ENCODE measurements around the gene CUL4B. TPM values are rescaled to one million over a fixed set of nuclear protein-coding genes. Genes with fewer than 3 reads are reported as not detected.

The CUL4B gene
- total and polyA plus RNA-seq, 2 donors (not counting 3 experiments of a cell fraction or from before 2014, with no cell fraction given) = 22.2 to 90.0 TPM

GRCh38 chrX:120485315-120485637, 75.5 kb downstream of the CUL4B start:
- intact Hi-C loops (cut with micrococcal nuclease) = loop anchor here (1.0 kb wide), 1 partner anchor 16 kb away; the partner anchor contains the start of gene LAMP2
- peak overlapping the region; percentile 48 for H3K4me2 ChIP-seq (ENCODE audit: insufficient read depth, low read length)
- peak overlapping the region; percentile 64 for H3K9ac ChIP-seq (replicated peaks; ENCODE audit: extremely low read depth, insufficient read depth, low read length)
- ChIA-PET POLR2A (no interaction called here), CTCF (interaction anchor here (1.0 to 1.5 kb wide), 6 partner anchors 10 to 178 kb away, joined by 3 to 7 read pairs (median 5); partner anchors contain the start of genes CUL4B and LAMP2)
- no peaks in the 10 kb centered on the region for H3K27me3 ChIP-seq (ENCODE audit: control insufficient read depth in 2 of 2, insufficient read depth in 2 of 2, low read length in 2 of 2)
- FAIRE-seq (no peak), DNase-seq (ENCODE audit: low read depth, low spot score) (no peak)
- no peaks in the 10 kb centered on the region for H4K20me1 ChIP-seq (replicated peaks; ENCODE audit: control insufficient read depth, extremely low read depth, insufficient read depth, low read length)
- peak overlapping the region in 2 of 3 experiments; percentile 36 to 53 for H3K4me3 ChIP-seq (replicated peaks in 1 of 3; ENCODE audit: insufficient read depth in 1 of 3, low read depth in 1 of 3, low read length in 3 of 3)
- dilution Hi-C loops (cut with MboI; ENCODE audit: extremely low pct_ligation_motif_present, low sequenced_read_pairs) = no loop called here
- BruUV-seq (replicated peaks) = TSS peak; percentile 74
- H3K36me3 ChIP-seq (ENCODE audit: control insufficient read depth in 2 of 2, extremely low read depth in 1 of 2, insufficient read depth in 2 of 2, low read length in 2 of 2) = no peaks in the 10 kb centered on the region
- H3K79me2 ChIP-seq (ENCODE audit: control insufficient read depth, insufficient read depth, low read length) = no peaks in the 10 kb centered on the region
- H3K4me1 ChIP-seq (ENCODE audit: control insufficient read depth, extremely low read depth, insufficient read depth, low read length) = peaks cover 14% of the 10 kb centered on the region
- H3K9me3 ChIP-seq (replicated peaks; ENCODE audit: control insufficient read depth, insufficient read depth, low read length) = no peaks in the 10 kb centered on the region
- H3K27ac ChIP-seq (ENCODE audit: insufficient read depth, low read depth, low read length) = peak overlapping the region; percentile 66
- no peaks in the 10 kb centered on the region for H3K9me1 ChIP-seq (replicated peaks; ENCODE audit: control insufficient read depth, extremely low read depth, insufficient read depth, low read length)
- peak overlapping the region; percentile 47 for H2AFZ ChIP-seq (ENCODE audit: low read depth, low read length)
- TF ChIP-seq EZH2 (IDR thresholded peaks at IDR 0.05; ENCODE audit: borderline replicate concordance, low read depth, low read length, severe bottlenecking) (no peak), MYC (IDR thresholded peaks at IDR 0.05; ENCODE audit: low read depth, low read length) (no peak), GATA2 (IDR thresholded peaks at IDR 0.05; ENCODE audit: insufficient read depth, insufficient read length, low read depth, low read length) (no peak), JUN (IDR thresholded peaks at IDR 0.05; ENCODE audit: borderline replicate concordance, insufficient read depth, insufficient read length, low read depth) (no peak), POLR2A (IDR thresholded peaks at IDR 0.05; ENCODE audit: low read depth, low read length) (no peak), FOS (IDR thresholded peaks at IDR 0.05; ENCODE audit: borderline replicate concordance, insufficient read depth, low read length) (no peak), CTCF (IDR thresholded peaks at IDR 0.05; ENCODE audit: extremely low read depth in 1 of 2, insufficient read depth in 1 of 2, low read depth in 1 of 2, low read length in 2 of 2) (no peak), MAX (IDR thresholded peaks at IDR 0.05; ENCODE audit: insufficient read depth, insufficient read length) (no peak), POLR2AphosphoS5 (IDR thresholded peaks at IDR 0.05; ENCODE audit: insufficient read depth, low read depth, low read length) (no peak)

All from endothelial cell of umbilical vein (primary cell).